HepG2 (cell line): Measurements from ENCODE around the gene RIPK1. TPM values are rescaled to one million over a fixed set of nuclear protein-coding genes. Genes with fewer than 3 reads are reported as not detected.

Experiments used
- FLYWCH1 ChIP-seq: sonication (generic); formaldehyde crosslinking; IDR thresholded peaks from 2 replicates; pipeline ENCODE4 v1.8.1; 2023; ENCODE audit warnings: mild to moderate bottlenecking, missing genetic modification reagents
- GTF2F1 ChIP-seq: fragments of 150-350 bp; IDR thresholded peaks from 2 replicates; pipeline ENCODE4 v1.6.1; 2014; ENCODE audit warnings: low read length
- HMG20B ChIP-seq: conservative IDR thresholded peaks from 2 replicates; pipeline ENCODE4 v1.6.1; 2016; ENCODE audit warnings: missing genetic modification reagents, missing compliant biosample characterization
- PPARG ChIP-seq: conservative IDR thresholded peaks from 2 replicates; pipeline ENCODE4 v1.6.1; 2016; ENCODE audit warnings: missing biosample characterization, missing genetic modification reagents
- RBM39 ChIP-seq: fragments of 200-400 bp; formaldehyde crosslinking; IDR thresholded peaks from one replicate; pipeline ENCODE4 v1.6.1; 2018; ENCODE audit warnings: antibody characterized with exemption, mild to moderate bottlenecking, low read depth, low read length; ENCODE audit not compliant: poor library complexity, severe bottlenecking
- RFX3 ChIP-seq: IDR thresholded peaks from 2 replicates; pipeline ENCODE4 v1.6.1; 2016; ENCODE audit warnings: missing biosample characterization, missing genetic modification reagents
- SETDB1 ChIP-seq: sonication (generic); formaldehyde crosslinking; IDR thresholded peaks from 2 replicates; pipeline ENCODE4 v1.5.1; 2020; ENCODE audit warnings: missing genetic modification reagents, mild to moderate bottlenecking, borderline replicate concordance
- SMARCC2 ChIP-seq: fragments of 450-650 bp; IDR thresholded peaks from 2 replicates; pipeline ENCODE4 v1.6.1; 2017; ENCODE audit warnings: antibody characterized with exemption, mild to moderate bottlenecking
- SRY ChIP-seq: sonication (generic); formaldehyde crosslinking; IDR thresholded peaks from 2 replicates; pipeline ENCODE4 v1.8.0; 2022; ENCODE audit warnings: mild to moderate bottlenecking, missing genetic modification reagents
- TOE1 ChIP-seq: sonication (generic); formaldehyde crosslinking; IDR thresholded peaks from 2 replicates; pipeline ENCODE4 v1.4.0; 2020; ENCODE audit warnings: mild to moderate bottlenecking, missing genetic modification reagents
- ZNF20 ChIP-seq: sonication (generic); formaldehyde crosslinking; IDR thresholded peaks from 2 replicates; pipeline ENCODE4 v1.4.0; 2020; ENCODE audit warnings: mild to moderate bottlenecking, moderate library complexity, missing genetic modification reagents
- ZNF224 ChIP-seq: sonication (generic); formaldehyde crosslinking; IDR thresholded peaks from 2 replicates; pipeline ENCODE4 v1.5.0; 2020; ENCODE audit warnings: mild to moderate bottlenecking, missing genetic modification reagents
- ZNF263 ChIP-seq: sonication (generic); formaldehyde crosslinking; IDR thresholded peaks from 2 replicates; pipeline ENCODE4 v1.4.0; 2020; ENCODE audit warnings: missing genetic modification reagents
- ZNF326 ChIP-seq: sonication (generic); formaldehyde crosslinking; IDR thresholded peaks from 2 replicates; pipeline ENCODE4 v1.4.0; 2020; ENCODE audit warnings: missing genetic modification reagents, borderline replicate concordance
- ZNF354B ChIP-seq: sonication (generic); formaldehyde crosslinking; IDR thresholded peaks from 2 replicates; pipeline ENCODE4 v1.8.0; 2022; ENCODE audit warnings: mild to moderate bottlenecking, missing genetic modification reagents
- ZNF552 ChIP-seq: sonication (generic); formaldehyde crosslinking; IDR thresholded peaks from 2 replicates; pipeline ENCODE4 v1.9.0; 2022; ENCODE audit warnings: missing genetic modification reagents, mild to moderate bottlenecking, borderline replicate concordance
- ZNF788 ChIP-seq: sonication (generic); formaldehyde crosslinking; IDR thresholded peaks from 2 replicates; pipeline ENCODE4 v1.5.0; 2020; ENCODE audit warnings: mild to moderate bottlenecking, missing genetic modification reagents, borderline replicate concordance
- ZSCAN20 ChIP-seq: sonication (generic); formaldehyde crosslinking; IDR thresholded peaks from 2 replicates; pipeline ENCODE4 v1.4.0; 2020; ENCODE audit warnings: missing genetic modification reagents, mild to moderate bottlenecking, borderline replicate concordance
- polyA plus RNA-seq, 8 experiments: library from polyadenylated mRNA; depleted of rRNA in 3 of 8; stranded (reverse) in 7 of 8; unstranded in 1 of 8; fragments of >200 nt; fragmentation: Illumina TruSeq in 4 of 8; extraction: Trizol in 4 of 8; gene quantifications; 2 replicates each; pipeline versions ENCODE4 v1.2.1 to v1.2.3, GENCODE V29; 2011 to 2016; ENCODE audit warnings: low read depth in 4 of 8, missing spikeins in 1 of 8, mixed read lengths in 1 of 8; ENCODE audit not compliant: insufficient read depth in 1 of 8
- total RNA-seq, 5 experiments: library from RNA; depleted of rRNA; stranded (reverse); fragments of >200 nt; fragmentation: Illumina TruSeq; extraction: Trizol; gene quantifications; 2 replicates each; pipeline ENCODE4 v1.2.3, GENCODE V29; 2016; ENCODE audit warnings: low read depth in 1 of 5
- TF ChIP-seq, protein P1 (sequence below): sonication (generic); formaldehyde crosslinking; IDR thresholded peaks from 2 replicates; pipeline ENCODE4 v1.8.1; 2023; ENCODE audit warnings: missing genetic modification reagents, inconsistent platforms, borderline replicate concordance
- TF ChIP-seq, protein P2 (sequence below): sonication (generic); formaldehyde crosslinking; IDR thresholded peaks from 2 replicates; pipeline ENCODE4 v1.4.0; 2020; ENCODE audit warnings: low read depth, mild to moderate bottlenecking, missing genetic modification reagents
- TF ChIP-seq, protein P3 (sequence below): sonication (generic); formaldehyde crosslinking; IDR thresholded peaks from 2 replicates; pipeline ENCODE4 v1.5.0; 2020; ENCODE audit warnings: missing genetic modification reagents
- TF ChIP-seq, protein P4 (sequence below): sonication (generic); formaldehyde crosslinking; IDR thresholded peaks from 2 replicates; pipeline ENCODE4 v1.4.0; 2020; ENCODE audit warnings: missing genetic modification reagents, borderline replicate concordance

RIPK1 gene
- total and polyA plus RNA-seq, 2 of the 13 experiments (the other 11 are each of a cell fraction or from before 2014, with no cell fraction given), result 9.0 to 10.3 TPM

DNA sequence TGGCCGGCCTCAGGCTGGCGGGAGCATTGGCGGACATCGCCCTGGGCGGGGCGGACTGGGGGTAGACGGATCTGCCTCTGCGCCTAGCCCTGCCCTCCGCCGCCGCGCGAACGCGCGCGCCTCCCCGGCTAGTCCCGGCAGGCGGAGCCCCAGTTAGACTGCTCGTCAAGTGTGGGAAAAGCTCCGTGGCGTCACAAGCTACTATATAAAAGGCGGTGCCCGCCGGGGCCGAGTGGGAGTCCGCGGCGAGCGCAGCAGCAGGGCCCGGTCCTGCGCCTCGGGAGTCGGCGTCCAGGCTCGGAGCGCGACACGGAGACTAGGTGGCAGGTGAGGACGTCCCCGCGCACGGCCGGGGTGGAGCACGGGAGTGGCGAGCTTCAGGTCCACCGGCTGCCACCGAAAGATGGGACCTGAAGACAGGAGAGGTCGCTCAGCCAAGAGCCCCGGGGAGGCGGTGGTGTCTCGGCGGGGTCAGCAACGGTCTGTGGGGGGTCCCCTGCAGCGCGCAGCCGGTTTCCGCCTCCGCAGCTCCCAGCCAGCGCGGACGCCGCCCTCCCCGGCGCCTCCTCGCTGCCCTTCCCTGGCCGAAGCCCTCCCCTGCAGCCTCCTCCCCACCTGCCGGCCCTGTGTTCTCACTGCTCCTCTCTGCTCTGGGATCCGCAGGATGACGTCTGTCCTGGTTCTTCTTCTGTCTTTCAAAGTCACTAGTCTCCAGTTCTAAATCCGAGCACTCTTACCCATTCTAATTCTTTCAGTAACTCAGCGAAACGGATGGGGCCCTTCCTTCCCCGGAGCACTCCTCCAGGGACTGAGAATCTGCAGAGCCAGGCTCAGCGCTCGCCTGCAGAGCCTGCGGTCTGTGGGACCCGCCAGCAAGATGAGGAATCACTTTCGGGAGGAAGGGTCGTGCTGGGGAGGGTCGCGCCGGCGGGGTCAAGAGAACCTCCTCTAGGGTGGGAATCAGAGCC, 4.3 kb upstream of the RIPK1 start (continued):
- TF ChIP-seq ZNF552 (CRISPR knock-in tag), result peak; percentile 88; the same call in 1 of the 2 replicates
- peak; percentile 90 for TF ChIP-seq SRY (CRISPR knock-in tag)
- 0 out of 2 replicates have a peak, but pooled peaks have one; percentile 53 for TF ChIP-seq SETDB1 (CRISPR knock-in tag)
- TF ChIP-seq ZSCAN20, result 0 out of 2 replicates have a peak, but pooled peaks have one; percentile 59
- no peak for TF ChIP-seq GTF2F1
- TF ChIP-seq PPARG (CRISPR knock-in tag), result peak; percentile 66; the same call in 1 of the 2 replicates
- TF ChIP-seq, protein P1, sequence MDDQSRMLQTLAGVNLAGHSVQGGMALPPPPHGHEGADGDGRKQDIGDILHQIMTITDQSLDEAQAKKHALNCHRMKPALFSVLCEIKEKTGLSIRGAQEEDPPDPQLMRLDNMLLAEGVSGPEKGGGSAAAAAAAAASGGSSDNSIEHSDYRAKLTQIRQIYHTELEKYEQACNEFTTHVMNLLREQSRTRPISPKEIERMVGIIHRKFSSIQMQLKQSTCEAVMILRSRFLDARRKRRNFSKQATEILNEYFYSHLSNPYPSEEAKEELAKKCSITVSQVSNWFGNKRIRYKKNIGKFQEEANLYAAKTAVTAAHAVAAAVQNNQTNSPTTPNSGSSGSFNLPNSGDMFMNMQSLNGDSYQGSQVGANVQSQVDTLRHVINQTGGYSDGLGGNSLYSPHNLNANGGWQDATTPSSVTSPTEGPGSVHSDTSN (CRISPR knock-in tag), result no peak
- TF ChIP-seq TOE1, result no peak
- TF ChIP-seq ZNF224 (CRISPR knock-in tag), result peak; percentile 60; the same call in 1 of the 2 replicates
- TF ChIP-seq, protein P2, sequence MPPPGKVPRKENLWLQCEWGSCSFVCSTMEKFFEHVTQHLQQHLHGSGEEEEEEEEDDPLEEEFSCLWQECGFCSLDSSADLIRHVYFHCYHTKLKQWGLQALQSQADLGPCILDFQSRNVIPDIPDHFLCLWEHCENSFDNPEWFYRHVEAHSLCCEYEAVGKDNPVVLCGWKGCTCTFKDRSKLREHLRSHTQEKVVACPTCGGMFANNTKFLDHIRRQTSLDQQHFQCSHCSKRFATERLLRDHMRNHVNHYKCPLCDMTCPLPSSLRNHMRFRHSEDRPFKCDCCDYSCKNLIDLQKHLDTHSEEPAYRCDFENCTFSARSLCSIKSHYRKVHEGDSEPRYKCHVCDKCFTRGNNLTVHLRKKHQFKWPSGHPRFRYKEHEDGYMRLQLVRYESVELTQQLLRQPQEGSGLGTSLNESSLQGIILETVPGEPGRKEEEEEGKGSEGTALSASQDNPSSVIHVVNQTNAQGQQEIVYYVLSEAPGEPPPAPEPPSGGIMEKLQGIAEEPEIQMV, result peak; percentile 57; the same call in 1 of the 2 replicates
- no peak for TF ChIP-seq ZNF354B
- peak; percentile 64 for TF ChIP-seq RBM39
- no peak for TF ChIP-seq FLYWCH1
- TF ChIP-seq ZNF326 (CRISPR knock-in tag), result no peak
- peak; percentile 91 for TF ChIP-seq ZNF263
- no peak for TF ChIP-seq SMARCC2
- TF ChIP-seq, protein P3, sequence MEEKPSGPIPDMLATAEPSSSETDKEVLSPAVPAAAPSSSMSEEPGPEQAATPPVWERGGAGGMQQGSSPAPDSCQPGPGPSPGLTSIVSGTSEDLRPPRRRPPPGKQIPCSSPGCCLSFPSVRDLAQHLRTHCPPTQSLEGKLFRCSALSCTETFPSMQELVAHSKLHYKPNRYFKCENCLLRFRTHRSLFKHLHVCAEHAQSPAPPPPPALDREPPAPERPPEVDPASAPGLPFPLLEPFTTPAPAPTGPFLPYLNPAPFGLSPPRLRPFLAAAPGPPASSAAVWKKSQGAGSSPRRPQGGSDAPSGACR (CRISPR knock-in tag), result peak; percentile 74; the same call in 1 of the 2 replicates
- TF ChIP-seq RFX3, result no peak
- TF ChIP-seq HMG20B (CRISPR knock-in tag), result peak; percentile 38; the same call in 1 of the 2 replicates
- peak; percentile 33; the same call in 1 of the 2 replicates for TF ChIP-seq ZNF788 (CRISPR knock-in tag)
- TF ChIP-seq, protein P4, sequence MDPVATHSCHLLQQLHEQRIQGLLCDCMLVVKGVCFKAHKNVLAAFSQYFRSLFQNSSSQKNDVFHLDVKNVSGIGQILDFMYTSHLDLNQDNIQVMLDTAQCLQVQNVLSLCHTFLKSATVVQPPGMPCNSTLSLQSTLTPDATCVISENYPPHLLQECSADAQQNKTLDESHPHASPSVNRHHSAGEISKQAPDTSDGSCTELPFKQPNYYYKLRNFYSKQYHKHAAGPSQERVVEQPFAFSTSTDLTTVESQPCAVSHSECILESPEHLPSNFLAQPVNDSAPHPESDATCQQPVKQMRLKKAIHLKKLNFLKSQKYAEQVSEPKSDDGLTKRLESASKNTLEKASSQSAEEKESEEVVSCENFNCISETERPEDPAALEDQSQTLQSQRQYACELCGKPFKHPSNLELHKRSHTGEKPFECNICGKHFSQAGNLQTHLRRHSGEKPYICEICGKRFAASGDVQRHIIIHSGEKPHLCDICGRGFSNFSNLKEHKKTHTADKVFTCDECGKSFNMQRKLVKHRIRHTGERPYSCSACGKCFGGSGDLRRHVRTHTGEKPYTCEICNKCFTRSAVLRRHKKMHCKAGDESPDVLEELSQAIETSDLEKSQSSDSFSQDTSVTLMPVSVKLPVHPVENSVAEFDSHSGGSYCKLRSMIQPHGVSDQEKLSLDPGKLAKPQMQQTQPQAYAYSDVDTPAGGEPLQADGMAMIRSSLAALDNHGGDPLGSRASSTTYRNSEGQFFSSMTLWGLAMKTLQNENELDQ (CRISPR knock-in tag), result peak; percentile 17; the same call in 1 of the 2 replicates
- TF ChIP-seq ZNF20 (CRISPR knock-in tag), result 0 out of 2 replicates have a peak, but pooled peaks have one; percentile 46
